NCI-H446 (cell line): Measurements from ENCODE around the gene SCAMP2.

ENCODE experiments used
- DNase-seq, 2 experiments: peaks; one replicate each; lab custom pipeline; 2025; lab: John Stamatoyannopoulos, UW

The SCAMP2 gene

DNA sequence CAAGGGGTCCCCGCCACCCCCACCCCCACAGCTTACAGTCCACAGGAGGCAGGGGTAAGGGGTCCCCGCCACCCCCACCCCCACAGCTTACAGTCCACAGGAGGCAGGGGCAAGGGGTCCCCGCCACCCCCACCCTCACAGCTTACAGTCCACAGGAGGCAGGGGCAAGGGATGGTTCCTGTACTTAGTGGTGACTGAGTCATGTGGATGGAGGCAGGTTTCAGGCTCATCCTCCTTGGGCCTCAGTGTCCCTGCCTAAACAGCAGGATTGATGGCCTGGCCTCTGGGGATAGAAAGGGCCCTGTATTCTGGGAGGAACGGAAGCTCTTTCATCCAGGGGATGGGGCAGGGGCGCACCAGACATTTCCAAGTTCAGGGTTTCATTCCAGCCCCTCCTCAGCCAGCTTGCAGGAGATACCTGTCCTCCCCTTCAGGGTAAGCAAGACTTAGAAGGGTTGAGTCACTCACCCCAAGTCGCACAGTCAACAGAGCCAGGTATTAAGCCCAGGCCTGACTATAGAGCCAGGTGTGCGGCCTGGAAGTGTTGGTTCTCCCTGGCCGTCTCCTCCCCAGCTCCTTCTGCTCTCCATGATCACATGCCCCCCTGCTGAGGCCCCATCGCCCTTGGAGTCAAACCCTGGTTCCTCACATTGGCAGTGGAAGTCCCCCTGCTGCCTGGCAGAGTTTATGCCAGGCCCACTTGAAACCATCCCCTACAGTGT lies 78.8 kb downstream of the SCAMP2 start:
- no peak for DNase-seq
